RPMI7951 (cell line): Measurements from ENCODE around the gene ZNF827. TPM values are rescaled to one million over a fixed set of nuclear protein-coding genes. Genes with fewer than 3 reads are reported as not detected.
A peak's percentile ranks its signal among the peaks of the same experiment; 100 is the strongest.

Source experiments
- DNase-seq: peaks from one replicate; pipeline ENCODE4 v3.0.0-alpha.2; 2012; ENCODE audit warnings: low read depth
- total RNA-seq: library from RNA; depleted of rRNA; stranded (reverse); fragments of >200 nt; shearing (Covaris generic); gene quantifications from 2 replicates; pipeline ENCODE4 v1.2.3, GENCODE V29; 2014; rRNA removed

The ZNF827 gene
- 6.5 TPM in 2 replicates for total RNA-seq

- peak; percentile 82 for DNase-seq
Measured at GRCh38 chr4:145938618-145939440, at the start of gene ZNF827. Gene ZNF827, minus strand, starts transcription at chr4:145938823. Its CDS starts 416 bp downstream, at chr4:145938407.

- DNase-seq, result no peak
Measured at GRCh38 chr4:145984563-145984962, 45.9 kb upstream of the ZNF827 start.

- DNase-seq, result no peak
Measured at GRCh38 chr4:145982791-145983190, 44.2 kb upstream of the ZNF827 start.

GRCh38 chr4:145979160-145979559, 40.5 kb upstream of the ZNF827 start:
- no peak for DNase-seq

- DNase-seq, result no peak
Measured at GRCh38 chr4:145976680-145977079, 38.1 kb upstream of the ZNF827 start.

- no peak for DNase-seq
Measured at GRCh38 chr4:145960012-145960411, 21.4 kb upstream of the ZNF827 start.

GRCh38 chr4:145957302-145957701, 18.7 kb upstream of the ZNF827 start:
- no peak for DNase-seq

GRCh38 chr4:145956288-145956890, 17.8 kb upstream of the ZNF827 start:
- peak; percentile 35 for DNase-seq

GRCh38 chr4:145954924-145955339, 16.3 kb upstream of the ZNF827 start:
- DNase-seq, result peak; percentile 94

GRCh38 chr4:145951931-145952330, 13.3 kb upstream of the ZNF827 start:
- DNase-seq, result no peak

- no peak for DNase-seq
Measured at GRCh38 chr4:145945431-145946155, 7.0 kb upstream of the ZNF827 start.

- no peak for DNase-seq
Measured at GRCh38 chr4:145944886-145945285, 6.3 kb upstream of the ZNF827 start.

- DNase-seq, result peak; percentile 36
Measured at GRCh38 chr4:145939856-145940255, 1.2 kb upstream of the ZNF827 start.

GRCh38 chr4:145939441-145939750, 773 bp upstream of the ZNF827 start:
- DNase-seq, result no peak

GRCh38 chr4:145937971-145938611, 532 bp downstream of the ZNF827 start:
- peak; percentile 26 for DNase-seq

GRCh38 chr4:145936997-145937901, 1.4 kb downstream of the ZNF827 start:
- DNase-seq, result peak; percentile 62

GRCh38 chr4:145936142-145936996, 2.3 kb downstream of the ZNF827 start:
- DNase-seq, result peak; percentile 70

- peak; percentile 40 for DNase-seq
Measured at GRCh38 chr4:145935253-145936141, 3.1 kb downstream of the ZNF827 start.

GRCh38 chr4:145934434-145935047, 4.1 kb downstream of the ZNF827 start:
- DNase-seq, result no peak
